ENCODE results near the gene APOBEC3C. TPM values are rescaled to one million over a fixed set of nuclear protein-coding genes. Genes with fewer than 3 reads are reported as not detected.

The APOBEC3C gene
- total and polyA plus RNA-seq, 2 of the 4 experiments (the other 2 are of a cell fraction) = 6.6 to 32.0 TPM

- Histone ChIP-seq H3K4me1 (ENCODE audit: control insufficient read depth, insufficient read depth, low read length) (peaks cover 5% of the 10 kb centered on the region; the same call in 1 of the 2 replicates), H3K9ac (ENCODE audit: low read depth, low read length) (no peak overlapping the region), H3K27me3 (ENCODE audit: control insufficient read depth, insufficient read depth, low read length) (no peaks in the 10 kb centered on the region), H3K4ac (ENCODE audit: low read depth, low read length) (no peak overlapping the region), H2BK20ac (ENCODE audit: low read depth, low read length) (no peak overlapping the region), H3K18ac (ENCODE audit: low read depth, low read length) (no peak overlapping the region), H4K5ac (ENCODE audit: low read depth, low read length) (no peak overlapping the region), H2AK9ac (replicated peaks; ENCODE audit: low read depth, low read length, poor library complexity) (no peak overlapping the region), H2AK5ac (ENCODE audit: low read depth, low read length) (no peak overlapping the region), H3K56ac (ENCODE audit: extremely low read depth, insufficient read depth, low read length) (no peak overlapping the region), H4K91ac (ENCODE audit: insufficient read depth, low read depth, low read length) (no peak overlapping the region), H3K4me2 (ENCODE audit: low read depth, low read length) (no peak overlapping the region), H3K36me3 (ENCODE audit: control insufficient read depth, insufficient read depth, low read length) (no peaks in the 10 kb centered on the region; the same call in 1 of the 2 replicates), H3K9me1 (ENCODE audit: insufficient read depth, low read length) (peaks cover 3% of the 10 kb centered on the region; the same call in 1 of the 2 replicates), H3K79me1 (ENCODE audit: low read depth in 1 of 2, low read length in 2 of 2) (peaks cover 4 to 10% of the 10 kb centered on the region in 2 experiments; a peak in 2 of 4 replicates), H4K8ac (ENCODE audit: low read depth in 2 of 2, low read length in 2 of 2) (no peak overlapping the region), H2AFZ (replicated peaks; ENCODE audit: low read length, poor library complexity) (no peak overlapping the region), H3K14ac (replicated peaks; ENCODE audit: low read depth, low read length) (no peak overlapping the region), H3K27ac (ENCODE audit: insufficient read depth, low read length) (no peak overlapping the region), H3K4me3 (ENCODE audit: insufficient read depth, low read depth, low read length) (no peak overlapping the region), H2BK15ac (ENCODE audit: low read depth, low read length) (no peak overlapping the region), H4K20me1 (ENCODE audit: insufficient read depth, low read length) (no peaks in the 10 kb centered on the region), H2BK120ac (ENCODE audit: low read depth, low read length) (no peak overlapping the region), H3K9me3 (ENCODE audit: control insufficient read depth, insufficient read depth, low read length) (no peaks in the 10 kb centered on the region; the same call in 1 of the 2 replicates), H2BK5ac (ENCODE audit: low read depth, low read length, poor library complexity, severe bottlenecking) (no peak overlapping the region), H3K23ac (ENCODE audit: low read depth, low read length) (no peak overlapping the region)
- intact Hi-C loops (cut with micrococcal nuclease) (no loop called here), dilution Hi-C loops (cut with HindIII; ENCODE audit: low sequenced_read_pairs, unreplicated experiment) (no loop called here), in situ Hi-C loops (cut with MboI; ENCODE audit: low sequenced_read_pairs) (no loop called here)
- CTCF ChIA-PET = no interaction called here
- DNase-seq (no peak), ATAC-seq (ENCODE audit: low read depth) (no peak)
- WGBS, 2 experiments (ENCODE audit: extremely low coverage in 2 of 2, insufficient read length in 1 of 2) = no CpG with 5 or more reads among the region's 3 CpGs
- POLR2A ChIA-PET (ENCODE audit: unreplicated experiment) = no interaction called here
- TF ChIP-seq MAFK (IDR thresholded peaks at IDR 0.05; ENCODE audit: low read depth, low read length) = no peak
- TF ChIP-seq NFE2L2 (IDR thresholded peaks at IDR 0.05; ENCODE audit: low read depth, low read length) = no peak
- TF ChIP-seq CHD1 (IDR thresholded peaks at IDR 0.05; ENCODE audit: low read depth, low read length) = no peak
- TF ChIP-seq RAD21 (IDR thresholded peaks at IDR 0.05; ENCODE audit: low read length) = no peak
- TF ChIP-seq CEBPB (IDR thresholded peaks at IDR 0.05; ENCODE audit: low read depth, low read length) = no peak
- no peak for TF ChIP-seq FOS (IDR thresholded peaks at IDR 0.05; ENCODE audit: low read depth, low read length)
- TF ChIP-seq CTCF (conservative IDR thresholded peaks at IDR 0.05; ENCODE audit: low read depth, low read length) = no peak
- no peak for TF ChIP-seq USF2 (IDR thresholded peaks at IDR 0.05; ENCODE audit: low read depth, low read length)
- no peak for TF ChIP-seq MAZ (IDR thresholded peaks at IDR 0.05; ENCODE audit: borderline replicate concordance, low read depth, low read length)
- TF ChIP-seq SMC3 (IDR thresholded peaks at IDR 0.05; ENCODE audit: low read depth, low read length) = no peak
- TF ChIP-seq BHLHE40 (IDR thresholded peaks at IDR 0.05; ENCODE audit: low read depth, low read length) = no peak
- TF ChIP-seq RCOR1 (IDR thresholded peaks at IDR 0.05; ENCODE audit: insufficient replicate concordance, low read length) = no peak
- BruUV-seq (replicated peaks) = no TSS peak
These were observed 27.4 kb upstream of the APOBEC3C start for GRCh38 chr22:38986629-38987028.
